ENCODE measurements around the gene PTPRN2. TPM values are rescaled to one million over a fixed set of nuclear protein-coding genes. Genes with fewer than 3 reads are reported as not detected.
"Not testable (repeated sequence)": the region's sequence is repeated elsewhere in the genome, so short reads cannot be mapped to it uniquely, and the experiment has no call there.

Gene PTPRN2
- polyA plus RNA-seq, 1 of the 3 experiments (the other 2 are of a cell fraction): 4.0 TPM

DNA sequence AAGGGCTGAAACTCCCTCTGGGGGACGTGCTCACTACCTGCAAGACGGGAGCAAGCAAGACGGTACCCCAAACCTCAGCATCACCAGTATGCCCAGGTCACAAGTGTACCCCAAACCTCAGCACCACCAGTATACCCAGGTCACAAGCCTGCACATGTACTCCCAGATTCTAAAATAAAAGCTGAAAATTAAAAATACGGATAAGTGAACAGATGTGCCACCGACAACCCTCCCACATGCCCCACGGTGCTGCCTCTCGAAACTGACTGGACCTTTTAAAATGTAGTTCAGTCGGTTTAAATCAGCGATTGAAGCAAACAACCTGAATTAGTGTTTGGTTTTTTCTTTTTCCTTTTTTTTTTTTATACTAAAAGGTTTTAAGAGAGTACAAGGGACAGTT lies 684.3 kb downstream of the PTPRN2 start:
- Histone ChIP-seq H3K27ac (ENCODE audit: low read depth in 2 of 2, low read length in 1 of 2) (no peak overlapping the region), H3K9me2 (no peaks in the 10 kb centered on the region), H3K9me3 (peaks cover 5% of the 10 kb centered on the region; the same call in 1 of the 2 replicates), H3K9ac (no peak overlapping the region), H3F3A (replicated peaks; ENCODE audit: insufficient read depth) (no peaks in the 10 kb centered on the region), H3K4me3 (ENCODE audit: low read depth in 2 of 2, low read length in 1 of 2) (no peak overlapping the region), H3K27me3 (ENCODE audit: insufficient read depth) (no peaks in the 10 kb centered on the region), H3K79me2 (ENCODE audit: insufficient read depth) (no peaks in the 10 kb centered on the region), H4K20me1 (ENCODE audit: insufficient read depth) (no peaks in the 10 kb centered on the region), H3K36me3 (replicated peaks in 1 of 2; ENCODE audit: control insufficient read depth in 1 of 2, insufficient read depth in 2 of 2, low read length in 1 of 2) (no peaks in the 10 kb centered on the region), H2AFZ (ENCODE audit: low read depth) (no peak overlapping the region), H3K4me1 (ENCODE audit: control insufficient read depth in 1 of 2, insufficient read depth in 2 of 2, low read depth in 1 of 2, low read length in 1 of 2) (peaks cover 0 to 23% of the 10 kb centered on the region in 2 experiments; a peak in 1 of 4 replicates), H3K4me2 (no peak overlapping the region)
- WGBS (ENCODE audit: low lambda C conversion rate): 54% methylated on average over 9 of the region's 9 CpGs
- ChIA-PET POLR2A (interaction anchor here (0.7 kb wide), 1 partner anchor 88 kb away, joined by 3 read pairs; no protein-coding TSS in a partner anchor), CTCF (interaction anchor here (0.7 kb wide), 1 partner anchor 9 kb away, joined by 3 read pairs; no protein-coding TSS in a partner anchor)
- TF ChIP-seq FOXM1 (IDR thresholded peaks at IDR 0.05; ENCODE audit: low read depth) (no peak), JUND (IDR thresholded peaks at IDR 0.05) (no peak), RXRA (IDR thresholded peaks at IDR 0.05; ENCODE audit: borderline replicate concordance, low read depth) (no peak), CHD2 (IDR thresholded peaks at IDR 0.05; ENCODE audit: low read length, partially characterized antibody) (no peak), YY1 (IDR thresholded peaks at IDR 0.05; ENCODE audit: low read depth) (no peak), RFX5 (IDR thresholded peaks at IDR 0.05; ENCODE audit: low read length) (no peak), GABPA (IDR thresholded peaks at IDR 0.05; ENCODE audit: low read depth) (no peak), EP300 (IDR thresholded peaks at IDR 0.05; ENCODE audit: borderline replicate concordance in 1 of 2, low read depth in 1 of 2, low read length in 1 of 2) (no peak), POLR2AphosphoS5 (IDR thresholded peaks at IDR 0.05; ENCODE audit: low read depth, low read length) (no peak), MXI1 (IDR thresholded peaks at IDR 0.05; ENCODE audit: low read depth, low read length) (no peak), MAX (IDR thresholded peaks at IDR 0.05; ENCODE audit: low read depth) (no peak), FOXJ3 (CRISPR knock-in tag; IDR thresholded peaks at IDR 0.05) (no peak), PBX3 (IDR thresholded peaks at IDR 0.05) (no peak)
- TF ChIP-seq, protein P1, sequence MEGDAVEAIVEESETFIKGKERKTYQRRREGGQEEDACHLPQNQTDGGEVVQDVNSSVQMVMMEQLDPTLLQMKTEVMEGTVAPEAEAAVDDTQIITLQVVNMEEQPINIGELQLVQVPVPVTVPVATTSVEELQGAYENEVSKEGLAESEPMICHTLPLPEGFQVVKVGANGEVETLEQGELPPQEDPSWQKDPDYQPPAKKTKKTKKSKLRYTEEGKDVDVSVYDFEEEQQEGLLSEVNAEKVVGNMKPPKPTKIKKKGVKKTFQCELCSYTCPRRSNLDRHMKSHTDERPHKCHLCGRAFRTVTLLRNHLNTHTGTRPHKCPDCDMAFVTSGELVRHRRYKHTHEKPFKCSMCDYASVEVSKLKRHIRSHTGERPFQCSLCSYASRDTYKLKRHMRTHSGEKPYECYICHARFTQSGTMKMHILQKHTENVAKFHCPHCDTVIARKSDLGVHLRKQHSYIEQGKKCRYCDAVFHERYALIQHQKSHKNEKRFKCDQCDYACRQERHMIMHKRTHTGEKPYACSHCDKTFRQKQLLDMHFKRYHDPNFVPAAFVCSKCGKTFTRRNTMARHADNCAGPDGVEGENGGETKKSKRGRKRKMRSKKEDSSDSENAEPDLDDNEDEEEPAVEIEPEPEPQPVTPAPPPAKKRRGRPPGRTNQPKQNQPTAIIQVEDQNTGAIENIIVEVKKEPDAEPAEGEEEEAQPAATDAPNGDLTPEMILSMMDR (IDR thresholded peaks at IDR 0.05): no peak
- no peak for DNase-seq

GRCh38 chr7:157901816-157902610 lies 685.6 kb downstream of the PTPRN2 start:
- DNase-seq; H3F3A ChIP-seq (replicated peaks; ENCODE audit: insufficient read depth); H3K27ac ChIP-seq (ENCODE audit: low read depth in 2 of 2, low read length in 1 of 2); H3K4me2 ChIP-seq; H3K4me3 ChIP-seq (ENCODE audit: low read depth in 2 of 2, low read length in 1 of 2); H3K9me3 ChIP-seq; H3K79me2 ChIP-seq (ENCODE audit: insufficient read depth); H3K36me3 ChIP-seq (replicated peaks in 1 of 2; ENCODE audit: control insufficient read depth in 1 of 2, insufficient read depth in 2 of 2, low read length in 1 of 2); H3K9me2 ChIP-seq; H3K27me3 ChIP-seq (ENCODE audit: insufficient read depth); POLR2A ChIA-PET; H2AFZ ChIP-seq (ENCODE audit: low read depth); H4K20me1 ChIP-seq (ENCODE audit: insufficient read depth); H3K9ac ChIP-seq: not testable (repeated sequence)
- CTCF ChIA-PET: interaction anchor here (2.2 kb wide), 1 partner anchor 470 kb away, joined by 4 read pairs; no protein-coding TSS in a partner anchor
- WGBS (ENCODE audit: low lambda C conversion rate): 67% methylated on average over 30 of the region's 45 CpGs
- peaks cover 0 to 26% of the 10 kb centered on the region in 2 experiments; a peak in 1 of 4 replicates for H3K4me1 ChIP-seq (ENCODE audit: control insufficient read depth in 1 of 2, insufficient read depth in 2 of 2, low read depth in 1 of 2, low read length in 1 of 2)
